ENCODE data around the gene EIF3I. TPM values are rescaled to one million over a fixed set of nuclear protein-coding genes. Genes with fewer than 3 reads are reported as not detected.
A peak's percentile ranks its signal among the peaks of the same experiment; 100 is the strongest.

The EIF3I gene
- total RNA-seq, 1 experiment from 2014 or later: 222 TPM

DNA sequence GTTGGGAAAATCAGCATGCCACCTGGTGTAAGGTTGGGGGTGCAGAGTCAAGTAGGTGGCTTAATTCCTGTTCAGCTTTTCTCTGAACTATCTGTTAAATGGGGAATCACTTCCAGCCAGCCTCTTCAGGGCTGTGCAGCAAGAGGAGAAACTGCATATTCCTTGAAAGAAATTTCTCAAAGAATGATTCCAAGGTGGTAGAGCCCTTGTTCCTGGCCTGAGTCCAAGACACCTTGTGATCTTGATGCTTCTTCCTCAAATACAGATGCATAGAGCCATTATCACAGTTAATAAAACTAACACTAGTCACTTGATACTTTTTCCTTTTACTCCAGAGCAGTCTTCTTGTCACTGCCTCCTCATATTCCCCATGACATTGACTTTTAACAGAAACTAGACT is 37.6 kb upstream of the EIF3I start:
- TF ChIP-seq, protein P1, sequence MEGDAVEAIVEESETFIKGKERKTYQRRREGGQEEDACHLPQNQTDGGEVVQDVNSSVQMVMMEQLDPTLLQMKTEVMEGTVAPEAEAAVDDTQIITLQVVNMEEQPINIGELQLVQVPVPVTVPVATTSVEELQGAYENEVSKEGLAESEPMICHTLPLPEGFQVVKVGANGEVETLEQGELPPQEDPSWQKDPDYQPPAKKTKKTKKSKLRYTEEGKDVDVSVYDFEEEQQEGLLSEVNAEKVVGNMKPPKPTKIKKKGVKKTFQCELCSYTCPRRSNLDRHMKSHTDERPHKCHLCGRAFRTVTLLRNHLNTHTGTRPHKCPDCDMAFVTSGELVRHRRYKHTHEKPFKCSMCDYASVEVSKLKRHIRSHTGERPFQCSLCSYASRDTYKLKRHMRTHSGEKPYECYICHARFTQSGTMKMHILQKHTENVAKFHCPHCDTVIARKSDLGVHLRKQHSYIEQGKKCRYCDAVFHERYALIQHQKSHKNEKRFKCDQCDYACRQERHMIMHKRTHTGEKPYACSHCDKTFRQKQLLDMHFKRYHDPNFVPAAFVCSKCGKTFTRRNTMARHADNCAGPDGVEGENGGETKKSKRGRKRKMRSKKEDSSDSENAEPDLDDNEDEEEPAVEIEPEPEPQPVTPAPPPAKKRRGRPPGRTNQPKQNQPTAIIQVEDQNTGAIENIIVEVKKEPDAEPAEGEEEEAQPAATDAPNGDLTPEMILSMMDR (conservative IDR thresholded peaks at IDR 0.05): no peak
- Histone ChIP-seq H4K20me1 (ENCODE audit: control insufficient read depth, insufficient read depth, insufficient read length) (no peaks in the 10 kb centered on the region), H3K23ac (ENCODE audit: insufficient read length, low read depth, low read length) (no peak overlapping the region), H2BK20ac (ENCODE audit: low read depth, low read length, poor library complexity, severe bottlenecking) (no peak overlapping the region), H3K27ac (ENCODE audit: insufficient read length, low read depth, low read length) (no peak overlapping the region), H3K9me3 (ENCODE audit: control insufficient read depth, low read depth, low read length) (no peaks in the 10 kb centered on the region), H3K4me2 (ENCODE audit: insufficient read depth, insufficient read length, low read length) (no peak overlapping the region), H3K23me2 (ENCODE audit: insufficient read length, low read depth, low read length, poor library complexity, severe bottlenecking) (peaks cover 7% of the 10 kb centered on the region), H2AK5ac (ENCODE audit: insufficient read length, low read length) (no peak overlapping the region), H3K14ac (ENCODE audit: insufficient read depth, low read length) (no peak overlapping the region), H2BK15ac (ENCODE audit: low read depth, low read length) (no peak overlapping the region), H4K91ac (ENCODE audit: insufficient read length, low read depth, low read length) (no peak overlapping the region), H3K4ac (ENCODE audit: low read depth, low read length) (no peak overlapping the region), H3K27me3 (ENCODE audit: insufficient read depth, low read length) (no peaks in the 10 kb centered on the region), H3K79me1 (ENCODE audit: insufficient read depth, low read depth, low read length, poor library complexity, severe bottlenecking) (peaks cover 9% of the 10 kb centered on the region), H3K4me1 (ENCODE audit: insufficient read depth, low read length) (peaks cover 2% of the 10 kb centered on the region; the same call in 1 of the 2 replicates), H2AFZ (ENCODE audit: low read length) (no peak overlapping the region), H3K9ac (ENCODE audit: extremely low read depth, insufficient read length, low read length) (no peak overlapping the region), H3K79me2 (ENCODE audit: insufficient read depth, low read length) (peaks cover 4% of the 10 kb centered on the region; the same call in 1 of the 2 replicates), H4K5ac (ENCODE audit: insufficient read length, low read depth, low read length) (no peak overlapping the region), H3K18ac (ENCODE audit: insufficient read length, low read depth, low read length) (no peak overlapping the region), H2BK12ac (ENCODE audit: insufficient read length, low read depth, low read length) (no peak overlapping the region), H3T11ph (ENCODE audit: low read length) (no peak overlapping the region), H4K8ac (replicated peaks; ENCODE audit: insufficient read length, low read depth, low read length) (no peak overlapping the region), H2BK5ac (ENCODE audit: insufficient read length, low read length) (no peak overlapping the region), H3K56ac (ENCODE audit: insufficient read length, low read depth, low read length) (no peak overlapping the region), H2BK120ac (ENCODE audit: low read depth, low read length, poor library complexity, severe bottlenecking) (no peak overlapping the region)
- no peak overlapping the region for H3K4me3 Mint-ChIP-seq
- peaks cover 61 to 84% (median 83%) of the 10 kb centered on the region in 3 experiments for H3K36me3 Mint-ChIP-seq (ENCODE audit: insufficient read depth in 1 of 3, low read depth in 3 of 3)
- no peaks in the 10 kb centered on the region for H3K9me3 Mint-ChIP-seq
- no peak for DNase-seq
- H3K27me3 Mint-ChIP-seq (ENCODE audit: low read depth): no peaks in the 10 kb centered on the region
- peaks cover 12 to 16% of the 10 kb centered on the region in 2 experiments for H3K4me1 Mint-ChIP-seq
- H3K27ac Mint-ChIP-seq: peak overlapping the region in 2 of 3 experiments; percentile 0 to 74; a peak in 1 of 7 replicates

All from H9 (cell line).